Stimulated activated CD4-positive, alpha-beta T cell treated with anti-CD3 and anti-CD28 coated beads, Interleukin-2, amount 100 ng/mL, for 4 hours (primary cell): ENCODE results near the gene SPATS2L.

ENCODE experiments used
- DNase-seq: peaks from one replicate; pipeline ENCODE4 v3.0.0-alpha.2; 2020; ENCODE audit warnings: low read depth

Gene SPATS2L

DNA sequence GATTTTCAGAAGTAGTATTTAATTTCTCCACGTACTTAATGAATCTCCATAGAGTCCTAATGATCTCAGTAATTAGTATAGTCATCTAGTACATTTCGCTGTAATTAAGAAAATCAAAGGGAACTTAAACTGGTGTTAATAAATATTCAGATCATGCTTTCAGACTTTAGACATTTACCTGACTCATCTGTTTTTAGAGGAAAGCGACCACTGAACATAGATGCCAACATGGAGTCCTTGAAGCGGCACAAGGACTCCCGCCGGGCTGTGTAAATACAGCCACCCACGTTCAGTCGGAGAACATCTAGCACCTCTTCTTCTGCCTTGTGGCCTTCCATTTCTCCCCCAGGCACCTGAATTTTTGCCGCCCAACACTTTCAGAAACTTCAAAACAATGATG, 200.2 kb downstream of the SPATS2L start:
- no peak for DNase-seq

DNA sequence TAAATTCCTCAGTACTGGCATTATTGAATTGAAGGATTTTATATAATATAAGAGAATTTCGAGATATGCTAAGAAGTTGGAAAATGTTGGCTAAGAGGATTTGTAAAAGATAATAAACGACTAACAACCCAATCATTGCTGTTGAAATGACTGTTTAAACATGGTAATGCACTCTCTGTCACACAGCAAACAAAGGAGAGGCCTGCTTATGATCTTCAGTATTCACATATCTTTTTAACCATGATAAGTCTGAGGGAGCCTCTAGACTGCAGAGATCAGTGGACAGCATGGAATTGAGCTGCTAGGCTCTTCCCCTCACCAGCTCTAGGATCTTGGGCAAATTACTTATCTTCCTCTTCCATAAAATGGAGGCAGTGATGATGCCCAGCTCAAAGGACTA, 200.7 kb downstream of the SPATS2L start:
- no peak for DNase-seq

DNA sequence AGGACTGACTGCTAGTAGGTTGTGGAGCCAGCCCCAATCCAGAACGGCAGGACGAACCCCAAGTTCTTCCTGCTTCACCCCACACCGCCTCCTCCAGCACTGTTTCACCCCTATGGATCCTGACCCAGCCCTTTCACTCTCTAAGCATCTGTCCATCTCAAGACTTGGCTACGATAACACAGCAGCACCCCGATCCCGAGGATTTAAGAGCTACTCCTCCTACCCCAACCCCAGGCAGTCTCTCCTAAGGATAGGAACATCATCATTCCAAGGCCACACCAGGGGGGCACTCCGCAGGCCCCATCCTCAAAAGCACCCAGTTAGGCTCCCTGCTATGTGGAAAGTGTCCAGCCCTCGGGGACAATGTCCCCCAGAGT, 202.7 kb downstream of the SPATS2L start:
- DNase-seq = no peak

DNA sequence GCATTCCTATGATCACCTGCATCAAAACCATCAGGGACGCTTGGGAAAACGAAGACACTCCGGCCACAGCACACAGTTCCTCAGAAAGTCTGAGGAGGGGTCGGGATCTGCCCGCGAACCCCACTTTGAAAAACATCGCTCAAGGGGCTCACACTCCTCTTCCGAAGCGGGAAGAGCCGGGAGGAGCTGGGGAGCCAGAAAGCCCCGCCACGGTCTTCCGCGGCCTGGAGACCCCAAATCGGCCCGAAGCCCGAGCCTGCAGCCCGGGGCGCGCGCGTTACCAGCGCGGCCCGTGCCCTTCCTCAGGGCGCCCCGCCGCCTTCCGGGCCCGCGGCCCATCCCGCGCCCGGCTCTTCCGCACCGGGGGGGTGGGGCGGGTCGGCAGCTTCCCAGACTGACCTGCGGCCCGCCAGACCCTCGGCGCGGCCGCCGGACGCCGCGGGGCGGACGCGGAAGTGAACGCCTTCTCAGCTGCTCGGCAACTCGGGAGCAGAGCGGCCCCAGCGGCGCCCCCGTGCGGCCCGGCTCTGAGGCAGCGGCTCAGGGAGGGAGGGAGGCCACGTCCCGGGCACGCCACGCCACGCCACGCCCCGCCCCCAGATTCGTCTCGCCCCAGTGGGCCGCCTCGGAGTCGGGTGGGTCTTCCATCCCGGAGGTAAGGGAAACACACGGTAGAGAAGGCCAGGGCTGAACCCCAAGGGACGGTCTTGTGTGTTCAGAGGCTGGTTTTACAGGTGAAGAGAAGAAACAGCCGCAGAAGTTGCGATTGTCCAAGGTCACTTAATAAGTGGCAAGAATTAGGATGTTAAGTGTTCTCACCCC, 203.3 kb downstream of the SPATS2L start, which contains the start of gene KCTD18:
TSS of gene KCTD18 (minus strand) at position 457 of the 822 bp plus-strand sequence. CDS start 3,052 bp downstream, outside the sequence.
- DNase-seq = peak; percentile 87

DNA sequence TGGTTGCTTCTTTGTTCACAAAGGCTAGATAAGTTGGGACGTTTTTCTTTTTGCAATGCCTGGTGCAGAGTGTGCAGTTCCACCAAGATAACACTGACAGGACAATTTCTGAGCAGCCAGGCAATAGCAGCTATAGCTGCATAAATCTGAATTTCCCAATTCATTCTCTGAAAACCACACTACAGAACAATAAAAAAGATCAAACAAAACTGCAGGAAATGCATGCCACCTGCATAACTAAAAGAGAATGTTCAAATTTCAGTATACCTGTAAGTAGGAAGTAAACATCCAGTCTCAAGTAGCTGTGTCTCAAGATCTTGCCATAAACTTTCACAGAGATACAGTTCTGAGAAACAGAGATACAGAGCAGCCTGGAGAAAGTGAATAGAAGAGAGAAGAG, 208.7 kb downstream of the SPATS2L start:
- DNase-seq = no peak

DNA sequence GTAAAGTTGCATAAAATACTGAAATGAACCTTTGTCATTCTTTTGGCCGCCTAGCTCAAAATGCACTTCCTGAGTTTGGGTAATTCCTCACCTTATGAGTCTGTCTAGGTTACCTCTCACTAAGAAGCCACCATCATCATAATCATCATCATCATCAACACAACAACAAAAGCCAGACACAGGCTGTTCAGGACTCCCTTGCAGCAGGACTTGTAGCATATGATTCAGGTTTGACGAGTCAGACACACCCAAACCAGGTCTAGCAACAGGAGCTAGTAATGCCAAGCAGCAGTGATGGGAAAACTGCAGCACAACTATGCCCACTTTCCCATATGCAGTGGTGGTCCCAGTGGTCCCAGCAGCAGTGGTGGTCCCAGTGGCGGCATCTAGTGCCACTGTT, 216.7 kb downstream of the SPATS2L start:
- DNase-seq = no peak

DNA sequence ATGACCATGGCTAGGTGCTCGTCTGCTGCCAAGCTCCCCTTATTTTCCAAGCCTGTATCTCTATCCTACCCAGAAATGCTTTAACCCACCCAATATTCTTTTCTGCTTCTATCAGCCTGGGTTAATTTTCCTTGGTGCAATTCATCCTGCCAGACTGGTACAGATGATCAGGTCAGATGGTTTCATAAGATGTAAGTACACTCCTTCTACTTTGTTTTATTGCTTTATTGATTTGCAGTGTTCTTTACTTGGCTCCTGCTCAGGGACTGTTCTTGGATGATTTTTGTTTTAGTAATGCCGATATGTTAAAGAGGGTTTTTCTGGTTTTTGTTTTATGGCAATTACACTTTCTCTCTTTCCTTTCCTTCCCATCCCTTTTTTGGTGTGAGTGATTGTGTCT, 217.1 kb downstream of the SPATS2L start:
- no peak for DNase-seq

DNA sequence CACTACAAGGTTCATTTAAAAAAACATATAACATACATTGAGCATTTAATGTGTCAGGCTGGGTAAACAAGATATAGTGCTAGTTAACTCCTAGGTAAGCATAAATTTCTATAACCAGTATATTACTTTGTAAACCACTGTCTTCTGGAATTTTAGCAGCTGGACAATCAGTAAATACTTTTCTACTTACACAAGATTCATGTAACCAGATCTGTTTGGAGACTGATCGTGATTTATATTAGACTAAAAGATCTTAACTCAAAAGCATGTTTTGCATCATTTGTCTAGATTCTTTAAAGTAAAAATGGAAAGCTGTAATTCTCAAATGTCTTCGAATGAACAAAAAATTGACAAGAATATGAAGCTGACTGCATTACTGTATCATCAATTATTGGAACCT, 218.6 kb downstream of the SPATS2L start:
- no peak for DNase-seq

DNA sequence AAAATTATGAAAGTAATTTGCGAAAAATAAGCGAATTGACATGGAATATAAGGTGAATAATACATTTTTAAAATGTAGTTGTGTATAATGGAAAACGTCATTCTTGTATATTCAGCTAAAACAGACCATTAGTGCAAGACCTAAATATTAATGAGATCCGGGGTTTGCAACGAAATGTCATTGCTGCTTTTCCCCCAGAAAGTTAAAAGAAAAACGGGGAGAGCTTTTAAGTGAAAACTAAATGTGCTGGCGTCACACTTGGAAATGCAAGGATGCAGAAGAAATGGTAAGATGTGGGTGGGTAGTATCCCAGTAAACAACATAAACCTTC, 219.0 kb downstream of the SPATS2L start:
- DNase-seq = no peak

DNA sequence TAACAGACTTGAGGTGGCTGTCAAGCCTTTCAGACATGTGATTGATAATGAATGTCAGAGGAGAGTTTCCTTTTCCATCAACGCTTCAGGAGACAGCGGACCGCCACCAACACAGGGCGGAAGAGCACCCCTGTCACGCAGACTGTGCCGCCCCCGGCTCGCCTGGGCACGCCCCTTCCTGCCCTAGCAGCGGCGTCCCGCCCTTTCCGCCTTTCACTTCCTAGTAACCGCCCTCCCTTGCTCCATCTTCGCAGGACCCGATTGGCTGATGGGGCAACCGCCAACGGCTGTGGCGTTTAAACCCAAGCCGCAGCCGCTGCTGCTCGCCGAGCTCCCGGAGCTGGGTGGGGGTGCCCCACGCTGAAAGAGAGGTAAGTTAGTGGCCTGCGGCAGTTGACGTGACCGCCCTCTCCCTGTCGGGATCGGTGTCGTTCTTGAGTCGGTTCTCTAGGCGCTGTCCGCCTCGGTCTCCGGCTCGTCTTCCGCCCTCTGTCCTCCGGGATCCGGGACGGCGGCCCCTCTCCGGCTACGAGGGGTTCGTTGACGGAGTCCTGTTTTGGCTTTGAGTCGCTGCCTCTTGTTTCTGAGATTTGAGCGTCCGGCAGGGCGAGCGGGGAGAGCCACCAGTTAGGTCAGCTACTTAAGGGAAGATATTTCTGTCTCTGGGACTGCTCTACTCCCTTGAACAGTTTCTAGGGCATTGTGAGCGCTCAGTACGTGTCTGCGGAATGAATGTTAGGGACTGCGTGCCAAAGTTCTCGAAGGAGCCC, 219.6 kb downstream of the SPATS2L start, which contains the start of gene SGO2:
TSS of gene SGO2 (plus strand) at position 326 of the 770 bp plus-strand sequence. CDS start 6,769 bp downstream, outside the sequence.
- peak; percentile 93 for DNase-seq

DNA sequence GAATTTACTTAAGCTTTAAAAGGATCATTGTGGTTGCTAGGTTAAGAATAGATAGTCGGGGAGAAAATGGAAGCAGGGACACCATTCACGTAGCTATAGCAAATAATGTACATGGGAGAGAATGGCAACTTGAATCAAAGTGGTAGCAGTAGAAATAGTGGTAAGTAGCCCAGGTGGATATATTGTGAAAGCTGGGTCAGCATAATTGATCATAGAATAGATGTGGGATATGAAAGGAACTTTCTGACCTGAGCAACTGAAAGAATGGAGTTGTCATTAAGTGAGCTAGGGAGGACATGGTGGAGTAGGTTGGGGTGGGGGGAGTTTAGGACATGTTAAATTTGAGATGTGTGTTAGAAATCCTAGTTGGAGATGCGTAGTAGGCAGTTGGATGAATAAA, 221.7 kb downstream of the SPATS2L start:
- DNase-seq = no peak
